Tibial nerve (tissue), 4 donors: ENCODE measurements around the gene PLGRKT.

ENCODE experiments used
- CTCF ChIP-seq, 5 experiments: fragments of 200-600 bp in 3 of 5; fragments of 450-650 bp in 2 of 5; sonication (generic) in 3 of 5; IDR thresholded peaks; one replicate each; pipeline ENCODE4 v1.5.1; 2016 to 2019; ENCODE audit warnings: antibody characterized with exemption in 5 of 5, mild to moderate bottlenecking in 3 of 5, moderate library complexity in 2 of 5
- EP300 ChIP-seq, 2 donors: sonication (generic); formaldehyde crosslinking; IDR thresholded peaks; one replicate each; pipeline ENCODE4 v1.6.1; 2017; ENCODE audit warnings: antibody characterized with exemption in 2 of 2, mild to moderate bottlenecking in 1 of 2
- POLR2A ChIP-seq, 2 donors: fragments of 450-650 bp; IDR thresholded peaks; one replicate each; pipeline ENCODE4 v1.6.1; 2017; ENCODE audit warnings: antibody characterized with exemption in 2 of 2, mild to moderate bottlenecking in 2 of 2, moderate library complexity in 2 of 2

GRCh38 chr9:5468850-5469249 lies 31.1 kb upstream of the PLGRKT start:
- TF ChIP-seq CTCF (IDR thresholded peaks at IDR 0.05) (no peak), POLR2A (IDR thresholded peaks at IDR 0.05) (no peak), EP300 (IDR thresholded peaks at IDR 0.05) (no peak)
